SK-N-SH (cell line): ENCODE results near the gene MLX. TPM values are rescaled to one million over a fixed set of nuclear protein-coding genes. Genes with fewer than 3 reads are reported as not detected.
A peak's percentile ranks its signal among the peaks of the same experiment; 100 is the strongest.

Source experiments
- CTCF ChIA-PET: fragments of 300-600, 350-600 bp; formaldehyde crosslinking; extraction: SDS; loops from one replicate; lab custom pipeline; 2021; lab: Yijun Ruan, JAX
- POLR2A ChIA-PET: fragments of 350-600 bp; sonication (Branson Sonifier 250); formaldehyde crosslinking; extraction: SDS; loops from one replicate; lab custom pipeline; 2020; ENCODE audit warnings: antibody characterized with exemption, inconsistent platforms; lab: Yijun Ruan, JAX
- DNase-seq: peaks from one replicate; pipeline ENCODE4 v3.0.0; 2012
- H2AFZ ChIP-seq: fragments of 200-600 bp; sonication (generic); 2 replicates; pipeline ENCODE4 v1.8.1; 2016; ENCODE audit warnings: antibody characterized with exemption, mild to moderate bottlenecking, low read depth
- H3F3A ChIP-seq: fragments of 200-600 bp; sonication (generic); replicated peaks from 2 replicates; pipeline ENCODE3; 2016; ENCODE audit warnings: antibody characterized with exemption, mild to moderate bottlenecking; ENCODE audit not compliant: insufficient read depth
- H3K27ac ChIP-seq, 2 experiments: fragments of 200-500 bp in 1 of 2; fragments of 200-600 bp in 1 of 2; sonication (Bioruptor generic) in 1 of 2; sonication (generic), shearing (Covaris generic) in 1 of 2; 2 replicates each; pipeline versions ENCODE4 v1.5.1 to v1.6.1; 2014 to 2016; ENCODE audit warnings: low read depth in 2 of 2, inconsistent platforms in 1 of 2, low read length in 1 of 2, mild to moderate bottlenecking in 1 of 2, mixed read lengths in 1 of 2
- H3K27me3 ChIP-seq: fragments of 200-600 bp; sonication (generic), shearing (Covaris generic); 2 replicates; pipeline ENCODE4 v1.6.1; 2016; ENCODE audit warnings: mixed run types; ENCODE audit not compliant: insufficient read depth
- H3K36me3 ChIP-seq, 2 experiments: fragments of 200-500 bp in 1 of 2; fragments of 200-600 bp in 1 of 2; sonication (Bioruptor generic) in 1 of 2; sonication (generic) in 1 of 2; replicated peaks in 1 of 2; 2 replicates each; pipeline versions ENCODE3 to v1.5.1; 2014 to 2016; ENCODE audit warnings: low read length in 1 of 2, mild to moderate bottlenecking in 1 of 2; ENCODE audit not compliant: insufficient read depth in 2 of 2, control insufficient read depth in 1 of 2
- H3K4me1 ChIP-seq, 2 experiments: fragments of 200-500 bp in 1 of 2; fragments of 200-600 bp in 1 of 2; sonication (Bioruptor generic) in 1 of 2; sonication (generic), shearing (Covaris generic) in 1 of 2; 2 replicates each; pipeline versions ENCODE4 v1.5.1 to v1.6.1; 2014 to 2016; ENCODE audit warnings: low read depth in 1 of 2, low read length in 1 of 2, mixed run types in 1 of 2; ENCODE audit not compliant: insufficient read depth in 2 of 2, control insufficient read depth in 1 of 2
- H3K4me2 ChIP-seq: fragments of 200-600 bp; sonication (generic), shearing (Covaris generic); 2 replicates; pipeline ENCODE4 v1.6.1; 2017; ENCODE audit warnings: mixed run types
- H3K4me3 ChIP-seq, 2 experiments: fragments of 200-500 bp in 1 of 2; fragments of 200-600 bp in 1 of 2; sonication (Bioruptor generic) in 1 of 2; sonication (generic), shearing (Covaris generic) in 1 of 2; 2 replicates each; pipeline versions ENCODE4 v1.5.1 to v1.8.1; 2014 to 2016; ENCODE audit warnings: low read depth in 2 of 2, inconsistent platforms in 1 of 2, low read length in 1 of 2, mild to moderate bottlenecking in 1 of 2, mixed read lengths in 1 of 2, moderate library complexity in 1 of 2
- H3K79me2 ChIP-seq: fragments of 200-600 bp; sonication (generic); 2 replicates; pipeline ENCODE4 v1.8.1; 2017; ENCODE audit warnings: mild to moderate bottlenecking; ENCODE audit not compliant: insufficient read depth
- H3K9ac ChIP-seq: fragments of 200-600 bp; sonication (generic); 2 replicates; pipeline ENCODE4 v1.6.1; 2017; ENCODE audit warnings: mixed run types
- H3K9me2 ChIP-seq: fragments of 200-600 bp; sonication (generic); 2 replicates; pipeline ENCODE4 v1.6.1; 2017; ENCODE audit warnings: mixed run types
- H3K9me3 ChIP-seq: fragments of 200-600 bp; sonication (generic); 2 replicates; pipeline ENCODE4 v1.6.1; 2017; ENCODE audit warnings: mixed run types, mild to moderate bottlenecking, moderate library complexity
- H4K20me1 ChIP-seq: fragments of 200-600 bp; sonication (generic); 2 replicates; pipeline ENCODE4 v1.6.1; 2017; ENCODE audit warnings: mild to moderate bottlenecking, mixed run types; ENCODE audit not compliant: insufficient read depth
- ELF1 ChIP-seq: IDR thresholded peaks from 2 replicates; pipeline ENCODE4 v1.4.0; 2012
- EZH2phosphoT487 ChIP-seq: fragments of 200-600 bp; sonication (generic); IDR thresholded peaks from 2 replicates; pipeline ENCODE4 v1.6.1; 2017; ENCODE audit warnings: low read depth, mixed run types, mild to moderate bottlenecking, antibody characterized with exemption, moderate library complexity, borderline replicate concordance
- GABPA ChIP-seq: IDR thresholded peaks from 2 replicates; pipeline ENCODE4 v1.4.0; 2012; ENCODE audit warnings: low read depth, mild to moderate bottlenecking
- IRF3 ChIP-seq: fragments of 150-350 bp; IDR thresholded peaks from 2 replicates; pipeline ENCODE4 v1.6.1; 2016; ENCODE audit warnings: mild to moderate bottlenecking, low read depth, low read length
- JUND ChIP-seq: IDR thresholded peaks from 2 replicates; pipeline ENCODE4 v1.4.0; 2012
- MAX ChIP-seq: IDR thresholded peaks from 2 replicates; pipeline ENCODE4 v1.4.0; 2012; ENCODE audit warnings: low read depth
- MXI1 ChIP-seq: IDR thresholded peaks from 2 replicates; pipeline ENCODE4 v1.6.1; 2012; ENCODE audit warnings: mild to moderate bottlenecking, low read depth, low read length, improper control_type of control experiment
- NFIC ChIP-seq: IDR thresholded peaks from 2 replicates; pipeline ENCODE4 v1.4.0; 2012; ENCODE audit warnings: borderline replicate concordance
- NRF1 ChIP-seq: IDR thresholded peaks from 2 replicates; pipeline ENCODE4 v1.6.1; 2012; ENCODE audit warnings: low read depth, mild to moderate bottlenecking, low read length
- POLR2AphosphoS5 ChIP-seq: IDR thresholded peaks from 2 replicates; pipeline ENCODE4 v1.6.1; 2012; ENCODE audit warnings: low read depth, low read length
- RAD21 ChIP-seq: IDR thresholded peaks from 2 replicates; pipeline ENCODE4 v1.6.1; 2012; ENCODE audit warnings: mild to moderate bottlenecking, low read length
- RFX5 ChIP-seq: IDR thresholded peaks from 2 replicates; pipeline ENCODE4 v1.6.1; 2012; ENCODE audit warnings: mild to moderate bottlenecking, improper control_type of control experiment, low read length
- SIN3A ChIP-seq: IDR thresholded peaks from 2 replicates; pipeline ENCODE4 v1.6.1; 2012; ENCODE audit warnings: low read depth, mild to moderate bottlenecking, low read length, moderate library complexity, borderline replicate concordance
- TAF1 ChIP-seq: IDR thresholded peaks from 2 replicates; pipeline ENCODE4 v1.6.1; 2012; ENCODE audit warnings: low read depth, mild to moderate bottlenecking, low read length, moderate library complexity, borderline replicate concordance
- TCF12 ChIP-seq: IDR thresholded peaks from 2 replicates; pipeline ENCODE4 v1.4.0; 2012
- USF1 ChIP-seq: IDR thresholded peaks from 2 replicates; pipeline ENCODE4 v1.4.0; 2012; ENCODE audit warnings: low read depth, borderline replicate concordance
- USF2 ChIP-seq: fragments of 150-350 bp; IDR thresholded peaks from 2 replicates; pipeline ENCODE4 v1.6.1; 2017; ENCODE audit warnings: antibody characterized with exemption, low read length, low read depth, borderline replicate concordance
- YY1 ChIP-seq: IDR thresholded peaks from 2 replicates; pipeline ENCODE4 v1.4.0; 2012; ENCODE audit warnings: low read depth, mild to moderate bottlenecking
- ZBTB33 ChIP-seq: IDR thresholded peaks from 2 replicates; pipeline ENCODE4 v1.4.0; 2012; ENCODE audit warnings: low read depth, borderline replicate concordance
- WGBS: methylation state at CpG from one replicate; pipeline ENCODE4 v1.1.6; 2017; ENCODE audit warnings: low lambda C conversion rate; 5-methylcytosine and 5-hydroxymethylcytosine counted together
- polyA plus RNA-seq, 3 experiments: library from polyadenylated mRNA; depleted of rRNA; stranded (reverse); fragments of >200 nt; gene quantifications; 2 replicates each; pipeline ENCODE4 v1.2.3, GENCODE V29; 2012

MLX gene
- polyA plus RNA-seq (2012; rRNA removed), result 44.5 and 66.4 TPM in 2 replicates
- polyA plus RNA-seq (2012; cell fraction: cytosol; rRNA removed), result 33.1 and 41.8 TPM in 2 replicates
- 154 and 172 TPM in 2 replicates for polyA plus RNA-seq (2012; cell fraction: nucleus; rRNA removed)

GRCh38 chr17:42566883-42567573 lies at the start of gene MLX:
MLX (plus strand) TSS chr17:42567100; CDS start chr17:42567125, 25 bp downstream.
- no peaks in the 10 kb centered on the region for H3K9me3 ChIP-seq
- ChIA-PET POLR2A (interaction anchor here (0.8 to 1.3 kb wide), 4 partner anchors 10 to 31 kb away, joined by 3 to 7 read pairs (median 4); partner anchors contain the start of gene PSMC3IP), CTCF (interaction anchor here (0.7 to 8.3 kb wide), 4 partner anchors 12 to 112 kb away, joined by 3 to 51 read pairs (median 25); partner anchors contain the start of gene PSMC3IP)
- H3K9ac ChIP-seq, result peak within 1 kb of the TSS; percentile 80
- H3F3A ChIP-seq, result peaks cover 39% of the 10 kb centered on the region
- DNase-seq, result peak; percentile 100
- H3K4me2 ChIP-seq, result peak within 1 kb of the TSS; percentile 98
- H3K4me3 ChIP-seq, result peak within 1 kb of the TSS; percentile 76 to 92
- peak; percentile 81; the same call in 1 of the 2 replicates for TF ChIP-seq SIN3A
- no peak for TF ChIP-seq EZH2phosphoT487
- peak; percentile 99 for TF ChIP-seq USF1
- peak; percentile 74 for TF ChIP-seq POLR2AphosphoS5
- no peak for TF ChIP-seq RAD21
- TF ChIP-seq ELF1, result peak; percentile 51
- no peak for TF ChIP-seq YY1
- 0 out of 2 replicates have a peak, but pooled peaks have one; percentile 23 for TF ChIP-seq IRF3
- no peak for TF ChIP-seq TCF12
- TF ChIP-seq NRF1, result peak; percentile 86
- TF ChIP-seq NFIC, result peak; percentile 90
- peak; percentile 87 for TF ChIP-seq MXI1
- no peak for TF ChIP-seq RFX5
- TF ChIP-seq USF2, result peak; percentile 89
- no peak for TF ChIP-seq JUND
- peak; percentile 70; the same call in 1 of the 2 replicates for TF ChIP-seq MAX
- TF ChIP-seq GABPA, result peak; percentile 72
- TF ChIP-seq TAF1, result peak; percentile 65; the same call in 1 of the 2 replicates
- 0 out of 2 replicates have a peak, but pooled peaks have one; percentile 14 for TF ChIP-seq ZBTB33
- peak within 1 kb of the TSS; percentile 58 to 91 for H3K27ac ChIP-seq
- 1% methylated on average over 16 of the region's 72 CpGs for WGBS
- no peaks in the 10 kb centered on the region for H4K20me1 ChIP-seq
- peaks cover 4 to 28% of the 10 kb centered on the region in 2 experiments; a peak in 3 of 4 replicates for H3K4me1 ChIP-seq
- peak within 1 kb of the TSS; percentile 78 for H2AFZ ChIP-seq
- H3K27me3 ChIP-seq, result no peaks in the 10 kb centered on the region
- peaks cover 78% of the 10 kb centered on the region for H3K79me2 ChIP-seq
- no peaks in the 10 kb centered on the region for H3K9me2 ChIP-seq
- peaks cover 41 to 59% of the 10 kb centered on the region in 2 experiments for H3K36me3 ChIP-seq
